SK-N-SH (cell line): ENCODE results near the gene TP53TG5.

Source experiments
- POLR2AphosphoS5 ChIP-seq: IDR thresholded peaks from 2 replicates; pipeline ENCODE4 v1.6.1; 2012; ENCODE audit warnings: low read depth, low read length
- TCF12 ChIP-seq: IDR thresholded peaks from 2 replicates; pipeline ENCODE4 v1.4.0; 2012
- TF ChIP-seq, protein P1 (sequence below): fragments of 200-600 bp; sonication (generic); IDR thresholded peaks from 2 replicates; pipeline ENCODE4 v1.6.1; 2017; ENCODE audit warnings: antibody characterized with exemption, mild to moderate bottlenecking, moderate library complexity
- TF ChIP-seq, protein P2 (sequence below): IDR thresholded peaks from 2 replicates; pipeline ENCODE4 v1.4.0; 2012; ENCODE audit warnings: low read depth, borderline replicate concordance
- TF ChIP-seq, protein P3 (sequence below): IDR thresholded peaks from 2 replicates; pipeline ENCODE4; 2012

DNA sequence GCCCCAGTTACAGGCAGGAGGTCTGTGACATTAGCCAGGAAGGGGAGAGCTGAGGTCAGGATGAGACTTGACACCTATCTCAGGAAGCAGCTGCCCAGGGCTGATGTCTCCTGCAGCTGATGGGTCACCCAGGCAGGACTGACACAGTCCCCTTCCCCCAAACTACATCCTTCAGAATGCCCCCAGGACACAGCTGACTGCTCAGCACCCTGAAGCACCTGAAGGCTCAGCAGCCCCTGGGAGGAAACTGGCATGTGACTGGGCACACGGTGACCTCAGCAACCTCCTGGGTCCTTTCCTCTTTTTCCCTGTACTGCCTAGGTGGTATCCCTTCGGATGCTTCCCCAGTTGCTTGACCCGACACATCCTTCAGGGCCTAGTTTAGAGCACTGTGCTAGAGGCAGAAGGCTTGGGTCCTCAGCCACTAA lies 31.8 kb downstream of the TP53TG5 start:
- TF ChIP-seq, protein P1, sequence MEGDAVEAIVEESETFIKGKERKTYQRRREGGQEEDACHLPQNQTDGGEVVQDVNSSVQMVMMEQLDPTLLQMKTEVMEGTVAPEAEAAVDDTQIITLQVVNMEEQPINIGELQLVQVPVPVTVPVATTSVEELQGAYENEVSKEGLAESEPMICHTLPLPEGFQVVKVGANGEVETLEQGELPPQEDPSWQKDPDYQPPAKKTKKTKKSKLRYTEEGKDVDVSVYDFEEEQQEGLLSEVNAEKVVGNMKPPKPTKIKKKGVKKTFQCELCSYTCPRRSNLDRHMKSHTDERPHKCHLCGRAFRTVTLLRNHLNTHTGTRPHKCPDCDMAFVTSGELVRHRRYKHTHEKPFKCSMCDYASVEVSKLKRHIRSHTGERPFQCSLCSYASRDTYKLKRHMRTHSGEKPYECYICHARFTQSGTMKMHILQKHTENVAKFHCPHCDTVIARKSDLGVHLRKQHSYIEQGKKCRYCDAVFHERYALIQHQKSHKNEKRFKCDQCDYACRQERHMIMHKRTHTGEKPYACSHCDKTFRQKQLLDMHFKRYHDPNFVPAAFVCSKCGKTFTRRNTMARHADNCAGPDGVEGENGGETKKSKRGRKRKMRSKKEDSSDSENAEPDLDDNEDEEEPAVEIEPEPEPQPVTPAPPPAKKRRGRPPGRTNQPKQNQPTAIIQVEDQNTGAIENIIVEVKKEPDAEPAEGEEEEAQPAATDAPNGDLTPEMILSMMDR, result no peak
- no peak for TF ChIP-seq TCF12
- TF ChIP-seq, protein P2, sequence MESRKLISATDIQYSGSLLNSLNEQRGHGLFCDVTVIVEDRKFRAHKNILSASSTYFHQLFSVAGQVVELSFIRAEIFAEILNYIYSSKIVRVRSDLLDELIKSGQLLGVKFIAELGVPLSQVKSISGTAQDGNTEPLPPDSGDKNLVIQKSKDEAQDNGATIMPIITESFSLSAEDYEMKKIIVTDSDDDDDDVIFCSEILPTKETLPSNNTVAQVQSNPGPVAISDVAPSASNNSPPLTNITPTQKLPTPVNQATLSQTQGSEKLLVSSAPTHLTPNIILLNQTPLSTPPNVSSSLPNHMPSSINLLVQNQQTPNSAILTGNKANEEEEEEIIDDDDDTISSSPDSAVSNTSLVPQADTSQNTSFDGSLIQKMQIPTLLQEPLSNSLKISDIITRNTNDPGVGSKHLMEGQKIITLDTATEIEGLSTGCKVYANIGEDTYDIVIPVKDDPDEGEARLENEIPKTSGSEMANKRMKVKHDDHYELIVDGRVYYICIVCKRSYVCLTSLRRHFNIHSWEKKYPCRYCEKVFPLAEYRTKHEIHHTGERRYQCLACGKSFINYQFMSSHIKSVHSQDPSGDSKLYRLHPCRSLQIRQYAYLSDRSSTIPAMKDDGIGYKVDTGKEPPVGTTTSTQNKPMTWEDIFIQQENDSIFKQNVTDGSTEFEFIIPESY, result no peak
- TF ChIP-seq, protein P3, sequence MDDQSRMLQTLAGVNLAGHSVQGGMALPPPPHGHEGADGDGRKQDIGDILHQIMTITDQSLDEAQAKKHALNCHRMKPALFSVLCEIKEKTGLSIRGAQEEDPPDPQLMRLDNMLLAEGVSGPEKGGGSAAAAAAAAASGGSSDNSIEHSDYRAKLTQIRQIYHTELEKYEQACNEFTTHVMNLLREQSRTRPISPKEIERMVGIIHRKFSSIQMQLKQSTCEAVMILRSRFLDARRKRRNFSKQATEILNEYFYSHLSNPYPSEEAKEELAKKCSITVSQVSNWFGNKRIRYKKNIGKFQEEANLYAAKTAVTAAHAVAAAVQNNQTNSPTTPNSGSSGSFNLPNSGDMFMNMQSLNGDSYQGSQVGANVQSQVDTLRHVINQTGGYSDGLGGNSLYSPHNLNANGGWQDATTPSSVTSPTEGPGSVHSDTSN, result no peak
- no peak for TF ChIP-seq POLR2AphosphoS5
